Stomach (tissue), 4 donors: ENCODE measurements around the gene NOXA1.

Experiments used
- EP300 ChIP-seq: sonication (generic); formaldehyde crosslinking; IDR thresholded peaks from one replicate; pipeline ENCODE4 v1.6.1; 2017; ENCODE audit warnings: antibody characterized with exemption
- POLR2A ChIP-seq, 4 donors: fragments of 450-650 bp; IDR thresholded peaks; one replicate each; pipeline ENCODE4 v1.6.1; 2016; ENCODE audit warnings: antibody characterized with exemption in 4 of 4, control low read depth in 2 of 4, mild to moderate bottlenecking in 1 of 4, moderate library complexity in 1 of 4
- POLR2AphosphoS5 ChIP-seq, 3 donors: sonication (generic); formaldehyde crosslinking; IDR thresholded peaks; one replicate each; pipeline ENCODE4 v1.6.1; 2016; ENCODE audit warnings: antibody characterized with exemption in 3 of 3
- TF ChIP-seq, protein P1 (sequence below), 7 experiments: fragments of 450-650 bp in 4 of 7; fragments of 200-600 bp in 3 of 7; sonication (generic) in 3 of 7; IDR thresholded peaks; one replicate each; pipeline ENCODE4 v1.5.1; 2016 to 2019; ENCODE audit warnings: antibody characterized with exemption in 7 of 7, control low read depth in 2 of 7, mild to moderate bottlenecking in 1 of 7

DNA sequence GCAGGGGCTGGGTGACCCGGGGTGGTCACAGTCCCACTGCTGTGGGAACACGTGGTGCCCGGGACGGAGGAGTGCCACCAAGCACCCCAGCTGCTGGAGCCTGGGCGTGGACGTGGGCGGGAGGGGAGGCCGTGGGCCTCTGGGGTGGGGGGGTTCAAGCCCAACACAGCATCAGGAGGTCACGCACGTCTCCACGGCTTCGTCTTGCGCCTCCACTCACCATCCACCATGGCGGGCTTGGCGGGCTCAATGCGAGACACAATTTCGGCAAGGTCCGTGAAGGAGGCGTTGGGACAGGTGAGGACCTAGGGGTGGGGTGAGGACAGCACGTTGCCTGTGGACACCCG is 38.1 kb downstream of the NOXA1 start:
- TF ChIP-seq, protein P1, sequence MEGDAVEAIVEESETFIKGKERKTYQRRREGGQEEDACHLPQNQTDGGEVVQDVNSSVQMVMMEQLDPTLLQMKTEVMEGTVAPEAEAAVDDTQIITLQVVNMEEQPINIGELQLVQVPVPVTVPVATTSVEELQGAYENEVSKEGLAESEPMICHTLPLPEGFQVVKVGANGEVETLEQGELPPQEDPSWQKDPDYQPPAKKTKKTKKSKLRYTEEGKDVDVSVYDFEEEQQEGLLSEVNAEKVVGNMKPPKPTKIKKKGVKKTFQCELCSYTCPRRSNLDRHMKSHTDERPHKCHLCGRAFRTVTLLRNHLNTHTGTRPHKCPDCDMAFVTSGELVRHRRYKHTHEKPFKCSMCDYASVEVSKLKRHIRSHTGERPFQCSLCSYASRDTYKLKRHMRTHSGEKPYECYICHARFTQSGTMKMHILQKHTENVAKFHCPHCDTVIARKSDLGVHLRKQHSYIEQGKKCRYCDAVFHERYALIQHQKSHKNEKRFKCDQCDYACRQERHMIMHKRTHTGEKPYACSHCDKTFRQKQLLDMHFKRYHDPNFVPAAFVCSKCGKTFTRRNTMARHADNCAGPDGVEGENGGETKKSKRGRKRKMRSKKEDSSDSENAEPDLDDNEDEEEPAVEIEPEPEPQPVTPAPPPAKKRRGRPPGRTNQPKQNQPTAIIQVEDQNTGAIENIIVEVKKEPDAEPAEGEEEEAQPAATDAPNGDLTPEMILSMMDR (IDR thresholded peaks at IDR 0.05) = no peak
- TF ChIP-seq EP300 = no peak
- TF ChIP-seq POLR2AphosphoS5 (IDR thresholded peaks at IDR 0.05) = no peak
- TF ChIP-seq POLR2A (IDR thresholded peaks at IDR 0.05) = no peak
